Uterus (tissue), 2 donors: ENCODE measurements around the gene VAV3.

Experiments
- POLR2A ChIP-seq, 2 donors: fragments of 450-650 bp; IDR thresholded peaks; one replicate each; pipeline ENCODE4 v1.6.1; 2016; ENCODE audit warnings: antibody characterized with exemption in 2 of 2, mild to moderate bottlenecking in 1 of 2, moderate library complexity in 1 of 2
- TF ChIP-seq, protein P1 (sequence below), 4 experiments: fragments of 200-600 bp in 2 of 4; fragments of 450-650 bp in 2 of 4; sonication (generic) in 2 of 4; IDR thresholded peaks; one replicate each; pipeline ENCODE4 v1.5.1; 2016 to 2019; ENCODE audit warnings: antibody characterized with exemption in 4 of 4, mild to moderate bottlenecking in 2 of 4, moderate library complexity in 1 of 4

DNA sequence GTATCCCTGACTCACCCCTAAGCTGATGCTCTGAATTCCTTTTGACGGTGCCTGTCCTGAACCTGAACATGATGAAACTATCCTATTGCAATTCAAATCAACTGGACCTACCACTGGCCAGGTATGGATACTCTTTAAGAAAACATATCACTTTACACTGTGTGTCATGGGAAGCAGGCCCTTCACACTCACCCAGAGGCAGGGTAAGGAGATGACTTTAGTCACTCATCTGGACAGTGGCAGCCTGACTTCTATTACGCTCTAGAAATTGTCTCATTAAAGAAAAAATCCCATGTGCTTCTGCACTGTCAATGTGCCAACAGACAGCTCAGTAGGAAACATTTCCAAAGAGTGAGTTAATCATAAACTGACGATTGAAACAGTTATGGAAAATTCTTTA lies 94.3 kb downstream of the VAV3 start:
- TF ChIP-seq, protein P1, sequence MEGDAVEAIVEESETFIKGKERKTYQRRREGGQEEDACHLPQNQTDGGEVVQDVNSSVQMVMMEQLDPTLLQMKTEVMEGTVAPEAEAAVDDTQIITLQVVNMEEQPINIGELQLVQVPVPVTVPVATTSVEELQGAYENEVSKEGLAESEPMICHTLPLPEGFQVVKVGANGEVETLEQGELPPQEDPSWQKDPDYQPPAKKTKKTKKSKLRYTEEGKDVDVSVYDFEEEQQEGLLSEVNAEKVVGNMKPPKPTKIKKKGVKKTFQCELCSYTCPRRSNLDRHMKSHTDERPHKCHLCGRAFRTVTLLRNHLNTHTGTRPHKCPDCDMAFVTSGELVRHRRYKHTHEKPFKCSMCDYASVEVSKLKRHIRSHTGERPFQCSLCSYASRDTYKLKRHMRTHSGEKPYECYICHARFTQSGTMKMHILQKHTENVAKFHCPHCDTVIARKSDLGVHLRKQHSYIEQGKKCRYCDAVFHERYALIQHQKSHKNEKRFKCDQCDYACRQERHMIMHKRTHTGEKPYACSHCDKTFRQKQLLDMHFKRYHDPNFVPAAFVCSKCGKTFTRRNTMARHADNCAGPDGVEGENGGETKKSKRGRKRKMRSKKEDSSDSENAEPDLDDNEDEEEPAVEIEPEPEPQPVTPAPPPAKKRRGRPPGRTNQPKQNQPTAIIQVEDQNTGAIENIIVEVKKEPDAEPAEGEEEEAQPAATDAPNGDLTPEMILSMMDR (IDR thresholded peaks at IDR 0.05) = no peak
- no peak for TF ChIP-seq POLR2A (IDR thresholded peaks at IDR 0.05)
